Measurements from ENCODE around the gene RPS3A.
"Not testable (repeated sequence)": the region's sequence is repeated elsewhere in the genome, so short reads cannot be mapped to it uniquely, and the experiment has no call there.

RPS3A gene

DNA sequence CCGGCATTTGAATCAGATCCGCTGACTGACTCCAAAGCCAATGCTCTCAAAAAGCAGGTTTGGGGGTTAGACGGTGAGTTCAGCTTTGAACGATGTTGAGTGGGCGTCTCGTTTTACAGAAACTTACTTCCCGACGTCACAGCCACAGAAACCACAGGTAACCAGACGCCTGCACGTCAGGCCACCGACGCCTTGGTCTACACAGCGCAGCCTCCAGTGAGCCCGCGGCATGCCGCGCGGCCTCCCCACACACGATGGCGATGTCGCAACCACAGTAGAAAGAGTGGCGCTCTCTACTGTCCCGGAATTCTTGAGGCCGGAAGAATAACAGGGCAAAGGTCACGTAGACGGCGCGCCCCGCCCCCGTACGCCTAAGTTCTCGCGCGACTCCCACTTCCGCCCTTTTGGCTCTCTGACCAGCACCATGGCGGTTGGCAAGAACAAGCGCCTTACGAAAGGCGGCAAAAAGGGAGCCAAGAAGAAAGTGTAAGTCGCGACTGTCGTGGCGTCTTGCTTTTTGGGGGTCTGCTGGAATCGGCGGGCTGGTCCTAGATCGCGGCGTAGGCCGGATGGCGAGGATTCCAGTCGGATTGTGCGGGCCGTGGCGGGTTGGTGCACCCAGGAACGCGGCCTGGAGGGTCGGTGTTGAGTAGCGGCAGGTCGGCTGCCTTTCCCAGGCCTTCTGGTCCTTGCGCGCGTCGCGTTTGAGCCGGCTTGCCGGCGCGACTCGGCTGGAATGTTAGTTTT lies at the start of gene RPS3A:
Gene RPS3A, plus strand, starts transcription at position 400 of the 747 bp plus-strand sequence. Its CDS starts 25 bp downstream, at position 425.
- DNase-seq (ENCODE audit: low spot score), result peak; percentile 94

- no peak for DNase-seq (ENCODE audit: low spot score)
Observed at GRCh38 chr4:151052785-151053184, 46.6 kb upstream of the RPS3A start.

DNA sequence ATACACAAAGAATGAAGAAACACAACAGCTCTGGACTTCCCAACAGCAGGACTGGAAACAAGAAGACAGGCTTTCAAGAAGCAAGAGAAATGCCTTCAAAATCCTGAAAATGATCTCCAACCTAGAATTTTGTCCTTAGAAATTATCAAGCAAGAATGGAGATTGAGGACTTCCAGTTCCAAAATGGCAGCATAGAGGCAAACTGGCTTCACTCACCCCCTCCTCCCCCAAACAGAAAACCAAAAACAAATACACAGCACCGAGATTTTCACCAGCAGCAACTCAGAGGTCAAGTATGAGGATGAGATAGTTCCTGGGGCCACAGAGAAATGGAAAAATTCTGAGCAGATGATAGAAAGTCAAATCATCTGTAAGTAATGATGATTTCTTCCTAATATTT lies 43.9 kb upstream of the RPS3A start:
- DNase-seq (ENCODE audit: low spot score), result no peak

- DNase-seq (ENCODE audit: low spot score), result not testable (repeated sequence)
Observed at GRCh38 chr4:151063143-151063542, 36.3 kb upstream of the RPS3A start.

GRCh38 chr4:151067316-151067970 lies 32.0 kb upstream of the RPS3A start:
- DNase-seq (ENCODE audit: low spot score), result no peak

DNA sequence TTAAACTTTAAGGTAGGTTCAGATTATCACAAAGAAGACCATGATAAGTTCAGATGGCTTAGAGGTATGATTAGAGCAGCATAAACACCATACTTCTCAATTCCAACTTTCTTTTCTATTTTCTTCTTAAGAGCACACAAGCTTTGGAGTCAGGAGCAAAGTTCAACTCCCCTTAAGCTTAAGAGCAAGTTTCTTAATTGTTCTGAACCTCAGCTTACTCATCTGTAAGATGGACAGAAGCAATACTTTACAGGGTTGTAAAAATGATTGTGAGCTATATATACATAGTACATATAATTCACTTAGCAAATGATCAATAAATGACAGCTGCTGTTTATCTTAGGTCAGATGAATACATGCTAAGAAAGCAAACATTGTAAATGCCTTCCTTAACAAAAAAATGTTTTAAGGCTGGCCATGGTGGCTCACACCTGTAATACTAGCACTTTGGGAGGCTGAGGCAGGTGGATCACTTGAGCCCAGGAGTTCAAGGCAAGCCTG lies 25.0 kb upstream of the RPS3A start:
- DNase-seq (ENCODE audit: low spot score), result no peak

DNA sequence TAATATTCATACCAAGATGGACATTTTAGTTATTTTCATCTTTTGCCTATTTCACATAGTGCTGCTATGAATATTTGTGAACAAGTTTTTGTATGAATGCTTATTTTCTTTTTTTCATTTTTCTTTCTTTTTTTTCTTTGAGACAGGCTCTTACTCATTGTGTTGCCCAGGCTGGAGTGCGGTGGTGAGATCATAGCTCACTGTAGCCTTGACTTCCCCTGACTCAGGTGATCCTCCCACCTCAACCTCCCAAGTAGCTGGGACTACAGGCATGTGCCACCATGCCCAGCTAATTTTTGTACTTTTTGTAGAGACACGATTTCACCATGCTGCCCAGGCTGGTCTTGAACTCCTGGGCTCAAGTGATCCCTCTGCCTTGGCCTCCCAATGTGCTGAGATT lies 21.4 kb upstream of the RPS3A start:
- not testable (repeated sequence) for DNase-seq (ENCODE audit: low spot score)

- no peak for DNase-seq (ENCODE audit: low spot score)
Observed at GRCh38 chr4:151087467-151087866, 12.0 kb upstream of the RPS3A start.

DNA sequence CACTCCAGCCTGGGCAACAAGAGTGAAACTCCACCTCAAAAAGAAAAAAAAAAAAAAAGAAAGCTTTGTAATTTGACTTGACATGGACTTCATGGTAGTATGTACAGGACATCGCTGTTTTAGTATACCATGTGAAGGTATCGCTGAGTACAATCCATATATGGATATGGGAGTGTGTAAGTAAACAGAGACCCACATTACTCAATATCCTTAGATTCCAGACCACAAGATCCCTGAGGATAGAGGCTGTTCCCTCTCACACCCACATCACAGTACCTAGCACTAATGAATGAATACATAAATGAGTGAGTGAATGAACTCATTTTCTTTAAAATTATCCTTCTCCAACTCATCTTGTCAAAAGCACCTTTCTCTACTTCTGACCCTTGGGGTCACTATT lies 8.4 kb upstream of the RPS3A start:
- no peak for DNase-seq (ENCODE audit: low spot score)

GRCh38 chr4:151092488-151092887 lies 6.9 kb upstream of the RPS3A start:
- DNase-seq (ENCODE audit: low spot score), result no peak

DNA sequence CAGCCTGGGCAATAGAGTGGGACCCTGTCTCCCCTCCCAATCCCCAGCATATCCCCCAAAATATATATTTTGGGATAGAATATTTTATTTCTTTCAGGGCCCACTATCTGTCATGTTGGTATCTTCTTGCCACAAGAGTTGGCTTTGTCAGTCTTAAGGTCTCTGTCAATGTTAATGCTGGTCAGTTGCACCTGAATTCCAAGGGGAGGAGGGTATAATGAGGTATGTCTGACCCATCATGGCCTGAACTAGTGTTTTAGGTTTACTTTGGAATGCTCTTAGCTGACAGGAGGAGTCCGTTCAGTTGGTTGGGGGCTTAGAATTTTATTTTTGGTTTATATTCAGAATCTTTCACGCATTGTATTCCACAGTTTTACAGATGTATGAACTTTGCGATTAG lies 6.2 kb upstream of the RPS3A start:
- no peak for DNase-seq (ENCODE audit: low spot score)

- DNase-seq (ENCODE audit: low spot score), result no peak
Observed at GRCh38 chr4:151094290-151094751, 5.1 kb upstream of the RPS3A start.

- no peak for DNase-seq (ENCODE audit: low spot score)
Observed at GRCh38 chr4:151095142-151095541, 4.3 kb upstream of the RPS3A start.

DNA sequence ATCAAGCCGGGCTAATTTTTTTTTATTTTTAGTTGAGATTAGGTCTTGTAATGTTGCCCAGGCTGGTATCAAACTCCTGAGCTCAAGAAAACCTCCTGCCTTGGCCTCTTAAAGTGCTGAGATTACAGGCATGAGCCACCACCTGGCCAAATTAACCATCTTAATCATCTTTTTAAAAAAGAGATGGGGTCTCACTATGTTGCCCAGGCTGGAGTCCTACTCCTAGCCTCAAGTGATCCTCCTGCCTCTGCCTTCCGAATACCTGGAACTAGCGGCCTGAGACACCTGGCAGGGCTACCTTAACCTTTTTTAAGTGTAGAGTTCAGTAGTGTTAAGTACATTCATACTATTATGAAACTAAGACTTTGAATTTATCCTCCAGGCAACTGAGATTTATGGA lies 1.7 kb upstream of the RPS3A start:
- no peak for DNase-seq (ENCODE audit: low spot score)

- no peak for DNase-seq (ENCODE audit: low spot score)
Observed at GRCh38 chr4:151098979-151099228, 524 bp upstream of the RPS3A start.

- peak; percentile 29 for DNase-seq (ENCODE audit: low spot score)
Observed at GRCh38 chr4:151099976-151100417, 569 bp downstream of the RPS3A start.

- DNase-seq (ENCODE audit: low spot score), result no peak
Observed at GRCh38 chr4:151100531-151100930, 1.1 kb downstream of the RPS3A start.

DNA sequence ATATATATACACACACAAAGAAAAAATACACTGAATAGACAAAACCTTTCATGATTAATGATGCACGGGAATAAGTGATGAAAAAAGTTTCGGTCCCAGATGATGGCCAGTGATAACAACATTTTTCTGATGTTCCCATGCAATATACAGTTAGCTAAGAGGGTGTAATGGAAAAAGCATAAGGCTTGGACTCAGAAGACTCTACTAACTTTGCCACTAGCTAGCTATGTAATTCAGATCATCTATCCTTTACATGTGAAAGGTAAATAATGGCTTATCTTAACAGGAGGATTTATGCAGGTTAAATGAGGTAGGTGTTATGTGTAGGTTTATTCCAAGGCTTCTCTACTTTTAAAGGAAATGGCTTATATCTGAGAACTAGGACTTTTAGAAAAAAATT lies 4.3 kb downstream of the RPS3A start:
- no peak for DNase-seq (ENCODE audit: low spot score)

- DNase-seq (ENCODE audit: low spot score), result no peak
Observed at GRCh38 chr4:151104621-151105020, 5.2 kb downstream of the RPS3A start.

GRCh38 chr4:151105454-151106032 lies 6.1 kb downstream of the RPS3A start:
- no peak for DNase-seq (ENCODE audit: low spot score)

GRCh38 chr4:151107063-151107462 lies 7.6 kb downstream of the RPS3A start:
- DNase-seq (ENCODE audit: low spot score), result no peak

DNA sequence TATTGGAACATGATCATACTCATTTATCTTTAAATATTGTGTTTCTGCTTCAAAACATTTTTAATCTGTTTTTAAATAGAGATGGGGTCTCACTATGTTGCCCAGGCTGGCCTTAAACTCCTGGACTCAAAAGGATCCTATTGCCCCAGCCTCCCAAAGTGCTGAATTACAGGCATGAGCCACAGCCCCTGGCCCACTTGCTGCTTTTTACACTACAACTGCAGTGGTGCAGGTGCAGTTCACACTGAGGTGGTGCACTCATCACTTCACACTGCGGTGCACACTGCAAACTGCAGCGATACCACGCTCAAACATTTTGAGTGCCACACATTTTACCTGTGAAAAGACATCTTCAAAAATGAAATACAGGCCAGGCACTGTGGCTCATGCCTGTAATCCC lies 10.8 kb downstream of the RPS3A start:
- DNase-seq (ENCODE audit: low spot score), result no peak

- DNase-seq (ENCODE audit: low spot score), result no peak
Observed at GRCh38 chr4:151114338-151114737, 14.9 kb downstream of the RPS3A start.
